GM12873 (cell line): ENCODE measurements around the gene LTA4H.

Experiments used
- CTCF ChIP-seq: IDR thresholded peaks from 2 replicates; pipeline ENCODE4 v1.5.1; 2012; ENCODE audit warnings: low read depth, mild to moderate bottlenecking, moderate library complexity, low read length, control low read depth; ENCODE audit not compliant: insufficient read depth; ENCODE audit errors: missing control alignments

The LTA4H gene

GRCh38 chr12:96035283-96036236 lies at the start of gene LTA4H:
LTA4H (minus strand) TSS chr12:96035587; CDS start chr12:96035519, 68 bp downstream.
- no peak for TF ChIP-seq CTCF

GRCh38 chr12:96084624-96085023 lies 49.2 kb upstream of the LTA4H start:
- TF ChIP-seq CTCF: no peak

- no peak for TF ChIP-seq CTCF
Observed at GRCh38 chr12:96083020-96083719, 47.8 kb upstream of the LTA4H start.

GRCh38 chr12:96081596-96081995 lies 46.2 kb upstream of the LTA4H start:
- no peak for TF ChIP-seq CTCF

- TF ChIP-seq CTCF: no peak
Observed at GRCh38 chr12:96078231-96079135, 43.1 kb upstream of the LTA4H start.

- TF ChIP-seq CTCF: no peak
Observed at GRCh38 chr12:96077081-96077480, 41.7 kb upstream of the LTA4H start.

- TF ChIP-seq CTCF: no peak
Observed at GRCh38 chr12:96075560-96075959, 40.2 kb upstream of the LTA4H start.
